Coronary artery (tissue), 2 donors: ENCODE results near the gene SYT14.

Experiments
- DNase-seq: peaks from one replicate; pipeline ENCODE4 v3.0.0-alpha.2; 2017; ENCODE audit warnings: low spot score
- H3K27ac ChIP-seq, 2 donors: fragments of 200-600 bp; sonication (generic); one replicate each; pipeline ENCODE4 v1.5.1; 2016 to 2019
- H3K4me3 ChIP-seq: fragments of 200-600 bp; sonication (generic); 2 replicates; pipeline ENCODE4 v1.5.1; 2016; ENCODE audit warnings: mild to moderate bottlenecking, moderate library complexity
- TF ChIP-seq, protein P1 (sequence below): fragments of 200-600 bp; sonication (generic); IDR thresholded peaks from one replicate; pipeline ENCODE4 v1.5.1; 2019; ENCODE audit warnings: antibody characterized with exemption

The SYT14 gene

DNA sequence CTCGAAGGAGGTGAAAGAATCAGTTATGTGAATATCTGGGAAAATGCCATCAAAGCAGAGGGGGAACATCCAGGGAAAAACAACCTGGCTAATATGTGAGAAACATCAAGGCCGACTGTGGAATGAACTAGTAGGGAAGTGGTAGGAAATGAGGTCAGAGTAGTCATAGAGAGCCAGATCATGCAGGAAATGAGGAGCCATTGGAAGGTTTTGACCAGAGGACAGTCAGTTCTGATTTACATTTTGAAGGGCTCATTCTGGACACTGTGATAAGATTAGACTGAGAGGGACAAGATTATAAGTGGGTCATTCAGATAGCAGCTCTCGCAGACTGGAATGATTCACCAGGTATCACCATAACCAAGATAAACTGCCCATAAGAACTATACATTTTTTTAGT is 63.7 kb downstream of the SYT14 start:
- DNase-seq: no peak
- TF ChIP-seq, protein P1, sequence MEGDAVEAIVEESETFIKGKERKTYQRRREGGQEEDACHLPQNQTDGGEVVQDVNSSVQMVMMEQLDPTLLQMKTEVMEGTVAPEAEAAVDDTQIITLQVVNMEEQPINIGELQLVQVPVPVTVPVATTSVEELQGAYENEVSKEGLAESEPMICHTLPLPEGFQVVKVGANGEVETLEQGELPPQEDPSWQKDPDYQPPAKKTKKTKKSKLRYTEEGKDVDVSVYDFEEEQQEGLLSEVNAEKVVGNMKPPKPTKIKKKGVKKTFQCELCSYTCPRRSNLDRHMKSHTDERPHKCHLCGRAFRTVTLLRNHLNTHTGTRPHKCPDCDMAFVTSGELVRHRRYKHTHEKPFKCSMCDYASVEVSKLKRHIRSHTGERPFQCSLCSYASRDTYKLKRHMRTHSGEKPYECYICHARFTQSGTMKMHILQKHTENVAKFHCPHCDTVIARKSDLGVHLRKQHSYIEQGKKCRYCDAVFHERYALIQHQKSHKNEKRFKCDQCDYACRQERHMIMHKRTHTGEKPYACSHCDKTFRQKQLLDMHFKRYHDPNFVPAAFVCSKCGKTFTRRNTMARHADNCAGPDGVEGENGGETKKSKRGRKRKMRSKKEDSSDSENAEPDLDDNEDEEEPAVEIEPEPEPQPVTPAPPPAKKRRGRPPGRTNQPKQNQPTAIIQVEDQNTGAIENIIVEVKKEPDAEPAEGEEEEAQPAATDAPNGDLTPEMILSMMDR: no peak
- Histone ChIP-seq H3K4me3 (no peak overlapping the region), H3K27ac (no peak overlapping the region)

DNA sequence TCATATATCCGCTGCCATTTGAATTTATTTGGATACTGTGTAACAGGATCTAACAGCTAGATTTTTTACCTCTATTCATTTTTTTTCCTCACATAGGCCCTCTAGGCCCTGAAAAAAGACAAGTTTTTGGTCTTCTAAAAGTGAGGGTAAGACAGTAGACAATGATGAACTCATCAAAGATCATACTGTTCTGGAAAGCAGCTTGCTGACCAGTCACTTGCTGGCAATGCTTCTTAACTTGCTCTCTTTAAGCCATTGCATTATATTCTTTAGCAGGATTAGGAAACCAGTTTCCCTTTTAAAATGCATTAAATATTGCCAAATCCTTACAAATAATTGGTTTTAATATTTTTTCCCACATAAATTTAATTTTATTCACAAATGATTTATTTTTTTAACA is 65.5 kb downstream of the SYT14 start:
- TF ChIP-seq, protein P1: no peak
- Histone ChIP-seq H3K4me3 (no peak overlapping the region), H3K27ac (no peak overlapping the region)
- DNase-seq: no peak

DNA sequence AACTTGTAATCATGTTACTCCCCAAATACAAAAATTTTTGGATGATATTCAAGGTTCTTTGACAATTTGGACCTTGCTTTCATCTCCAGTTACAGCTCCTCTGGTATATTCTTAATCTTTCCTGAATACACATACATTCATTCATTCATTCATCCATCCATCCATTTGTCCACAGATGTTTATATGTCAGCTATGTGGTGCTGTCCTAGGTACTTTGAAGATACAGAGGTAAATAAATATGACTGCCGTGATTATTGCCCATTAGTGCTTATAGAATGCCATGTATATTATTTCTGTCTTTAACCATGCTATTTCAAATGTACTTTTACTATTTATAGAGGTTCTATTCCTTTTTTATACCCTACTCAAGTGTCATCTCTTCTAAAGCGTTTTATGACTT is 72.1 kb downstream of the SYT14 start:
- DNase-seq: no peak
- TF ChIP-seq, protein P1: no peak
- no peak overlapping the region for H3K4me3 ChIP-seq
- no peak overlapping the region for H3K27ac ChIP-seq

DNA sequence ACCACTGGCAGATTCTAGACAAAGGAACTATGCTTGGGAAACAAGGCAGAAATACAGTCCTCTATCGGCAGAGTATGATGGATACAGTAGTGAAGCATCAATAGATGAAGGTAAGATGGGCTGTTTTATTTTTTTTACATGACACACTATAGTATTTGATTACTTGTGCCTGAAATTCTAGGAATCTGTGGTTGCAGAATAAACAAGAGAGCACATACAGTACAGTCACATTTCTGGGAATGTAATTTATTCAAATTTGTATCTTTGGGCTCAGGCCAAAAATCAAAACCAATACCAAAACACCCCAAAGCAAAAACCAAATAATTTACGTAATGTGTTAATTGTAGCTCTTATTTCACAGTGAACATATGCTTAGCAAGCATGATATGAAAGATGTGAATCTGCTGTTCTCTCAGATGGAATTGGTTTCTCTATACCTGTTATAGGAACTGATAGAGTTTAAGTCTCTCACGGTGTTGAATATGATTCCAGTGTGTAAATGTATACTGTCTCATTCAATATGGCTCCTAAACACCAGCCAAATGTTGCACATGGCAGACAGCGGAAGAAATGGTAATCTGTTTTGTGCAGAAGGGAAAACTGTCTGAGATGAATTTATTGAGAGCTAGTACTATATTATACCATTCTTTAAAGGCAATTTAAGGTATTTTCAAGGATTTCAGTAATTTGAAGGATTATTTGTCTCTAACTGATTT is 83.3 kb downstream of the SYT14 start:
- Histone ChIP-seq H3K4me3 (no peak overlapping the region), H3K27ac (no peak overlapping the region)
- TF ChIP-seq, protein P1: no peak
- DNase-seq: no peak

DNA sequence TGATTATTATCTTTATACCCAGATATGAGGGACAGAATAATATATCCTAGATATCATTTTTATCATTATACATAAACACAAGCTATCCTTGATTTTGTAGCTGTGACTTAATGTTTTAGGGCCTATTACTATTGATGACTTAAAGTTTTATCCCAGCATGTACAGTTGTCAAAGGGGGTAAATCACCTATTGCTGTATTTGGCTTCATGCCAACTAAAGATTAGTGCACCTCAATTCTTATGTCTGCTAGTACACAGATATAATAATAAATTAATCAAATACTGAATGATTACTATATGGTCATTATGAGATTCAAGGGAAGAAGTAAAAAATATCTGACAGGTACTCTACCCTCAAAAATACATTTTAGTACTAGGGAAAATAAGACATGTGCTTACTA is 84.0 kb downstream of the SYT14 start:
- H3K27ac ChIP-seq: no peak overlapping the region
- no peak for DNase-seq

DNA sequence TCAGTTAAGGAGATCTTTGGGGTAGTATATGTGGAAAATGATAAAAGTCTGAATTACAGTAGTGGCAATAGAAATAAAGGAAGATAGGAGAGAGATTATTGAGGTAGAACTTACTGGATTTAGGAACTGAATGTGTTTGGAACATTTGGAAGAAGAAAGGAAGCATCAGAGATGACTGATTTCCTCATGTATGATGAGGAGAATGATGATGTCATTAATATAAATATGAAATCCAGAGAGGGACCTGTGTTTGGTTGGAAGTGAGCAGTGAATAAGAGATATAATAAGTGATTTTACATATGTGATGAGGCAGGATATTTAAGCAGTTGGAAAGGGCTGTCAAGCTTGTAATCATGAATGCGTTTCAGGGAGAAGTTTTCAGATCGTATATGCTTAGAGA is 86.3 kb downstream of the SYT14 start:
- TF ChIP-seq, protein P1: no peak
- Histone ChIP-seq H3K27ac (no peak overlapping the region), H3K4me3 (no peak overlapping the region)
- no peak for DNase-seq

More for the DNA sequence above, 84.0 kb downstream of the SYT14 start:
- TF ChIP-seq, protein P1: no peak
- no peak overlapping the region for H3K4me3 ChIP-seq

DNA sequence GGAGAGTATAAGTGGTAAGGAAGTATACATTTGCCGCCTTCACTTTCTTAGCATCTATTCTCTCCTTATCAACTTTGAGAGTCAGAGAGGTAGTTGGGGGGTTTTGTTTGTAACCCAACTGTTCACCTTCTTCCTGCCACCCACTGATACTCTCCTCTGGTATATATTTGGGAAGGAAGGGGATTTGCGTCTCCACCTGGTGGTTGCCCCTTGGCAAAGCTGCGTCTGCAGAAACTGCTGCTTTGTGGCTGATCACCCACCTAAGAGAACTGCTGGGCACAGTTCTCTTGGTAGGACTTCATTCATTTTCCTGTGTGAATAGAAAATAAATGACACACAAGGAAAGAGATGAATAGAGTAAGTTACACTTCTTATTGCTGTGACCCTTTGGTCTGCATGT is 87.0 kb downstream of the SYT14 start:
- H3K27ac ChIP-seq: no peak overlapping the region
- H3K4me3 ChIP-seq: no peak overlapping the region
- TF ChIP-seq, protein P1: no peak
- no peak for DNase-seq
